ENCODE data around the gene TBC1D10B. TPM values are rescaled to one million over a fixed set of nuclear protein-coding genes. Genes with fewer than 3 reads are reported as not detected.

The TBC1D10B gene
- polyA plus RNA-seq, 3 donors, result 12.2 to 36.0 (median 13.8) TPM

DNA sequence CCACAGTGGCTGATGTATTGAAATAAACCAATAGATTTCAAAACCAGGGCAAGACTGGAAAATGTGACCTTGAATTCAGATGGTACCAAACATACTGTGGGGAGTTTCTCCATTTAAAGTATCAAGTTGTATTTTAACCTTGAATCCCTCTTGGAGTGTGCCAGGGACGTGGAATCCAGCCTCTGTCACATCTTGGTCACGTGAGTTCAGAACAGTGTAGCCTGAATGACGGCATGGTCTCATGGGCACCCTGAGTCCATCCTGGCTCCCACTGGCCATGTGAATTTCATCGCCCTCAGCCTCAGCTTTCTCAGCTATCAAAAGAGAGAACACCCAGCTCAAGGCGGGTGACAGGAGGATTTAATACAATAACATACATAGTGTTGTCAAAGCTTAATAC lies 43.9 kb upstream of the TBC1D10B start:
- intact Hi-C loops (cut with micrococcal nuclease), result no loop called here

GRCh38 chr16:30413112-30413806 lies 43.0 kb upstream of the TBC1D10B start:
- Mint-ChIP-seq H3K27me3 (ENCODE audit: low read depth in 3 of 3) (peaks cover 0 to 2% (median 1%) of the 10 kb centered on the region in 3 donors), H3K4me1 (peaks cover 16% of the 10 kb centered on the region), H3K4me3 (no peak overlapping the region), H3K9me3 (no peaks in the 10 kb centered on the region), H3K27ac (peak overlapping the region in 1 of 7 donors; percentile 38), H3K36me3 (peaks cover 7 to 17% of the 10 kb centered on the region in 2 donors)
- Histone ChIP-seq H3K9ac (ENCODE audit: insufficient read depth, low read length, poor library complexity, severe bottlenecking) (no peak overlapping the region), H3K79me2 (ENCODE audit: insufficient read depth, low read length) (no peaks in the 10 kb centered on the region), H3K36me3 (replicated peaks in 1 of 2; ENCODE audit: control insufficient read depth in 1 of 2, insufficient read depth in 2 of 2, low read length in 2 of 2) (peaks cover 0 to 9% of the 10 kb centered on the region in 2 donors), H4K20me1 (ENCODE audit: insufficient read depth, low read length) (no peaks in the 10 kb centered on the region), H2AFZ (ENCODE audit: insufficient read depth, low read depth, low read length, poor library complexity, severe bottlenecking) (no peak overlapping the region), H3K9me3 (replicated peaks in 1 of 2; ENCODE audit: control insufficient read depth in 1 of 2, insufficient read depth in 1 of 2, low read length in 2 of 2) (no peaks in the 10 kb centered on the region), H3K4me1 (ENCODE audit: control insufficient read depth in 1 of 2, insufficient read depth in 2 of 2, low read length in 2 of 2) (peaks cover 16 to 29% of the 10 kb centered on the region in 2 donors), H3K27ac (ENCODE audit: low read depth in 1 of 2, low read length in 2 of 2) (no peak overlapping the region), H3K4me2 (replicated peaks; ENCODE audit: extremely low read depth, low read length, poor library complexity, severe bottlenecking) (no peak overlapping the region), H3K4me3 (replicated peaks in 1 of 3; ENCODE audit: low read depth in 2 of 3, low read length in 3 of 3) (no peak overlapping the region), H3K27me3 (ENCODE audit: control insufficient read depth in 2 of 2, insufficient read depth in 2 of 2, low read length in 2 of 2) (no peaks in the 10 kb centered on the region)
- no peak for DNase-seq
- 100% methylated on average over 5 of the region's 6 CpGs for WGBS (ENCODE audit: insufficient coverage)
- TF ChIP-seq CTCF (IDR thresholded peaks at IDR 0.05), result no peak
- intact Hi-C loops (cut with micrococcal nuclease), result no loop called here

More for the DNA sequence above, 43.9 kb upstream of the TBC1D10B start:
- no peak overlapping the region for H3K4me3 ChIP-seq (replicated peaks in 1 of 3; ENCODE audit: low read depth in 2 of 3, low read length in 3 of 3)
- H3K79me2 ChIP-seq (ENCODE audit: insufficient read depth, low read length), result no peaks in the 10 kb centered on the region
- no peak overlapping the region for H3K4me3 Mint-ChIP-seq
- H3K9ac ChIP-seq (ENCODE audit: insufficient read depth, low read length, poor library complexity, severe bottlenecking), result no peak overlapping the region
- peaks cover 0 to 2% (median 1%) of the 10 kb centered on the region in 3 donors for H3K27me3 Mint-ChIP-seq (ENCODE audit: low read depth in 3 of 3)
- no peaks in the 10 kb centered on the region for H3K9me3 ChIP-seq (replicated peaks in 1 of 2; ENCODE audit: control insufficient read depth in 1 of 2, insufficient read depth in 1 of 2, low read length in 2 of 2)
- H3K4me1 Mint-ChIP-seq, result peaks cover 23% of the 10 kb centered on the region
- no peak overlapping the region for H3K4me2 ChIP-seq (replicated peaks; ENCODE audit: extremely low read depth, low read length, poor library complexity, severe bottlenecking)
- no peak for TF ChIP-seq CTCF (IDR thresholded peaks at IDR 0.05)
- H3K36me3 Mint-ChIP-seq, result peaks cover 7 to 17% of the 10 kb centered on the region in 2 donors
- H3K27ac ChIP-seq (ENCODE audit: low read depth in 1 of 2, low read length in 2 of 2), result no peak overlapping the region
- DNase-seq, result no peak
- H4K20me1 ChIP-seq (ENCODE audit: insufficient read depth, low read length), result no peaks in the 10 kb centered on the region
- no peaks in the 10 kb centered on the region for H3K27me3 ChIP-seq (ENCODE audit: control insufficient read depth in 2 of 2, insufficient read depth in 2 of 2, low read length in 2 of 2)
- H3K4me1 ChIP-seq (ENCODE audit: control insufficient read depth in 1 of 2, insufficient read depth in 2 of 2, low read length in 2 of 2), result peaks cover 19 to 30% of the 10 kb centered on the region in 2 donors
- H3K9me3 Mint-ChIP-seq, result no peaks in the 10 kb centered on the region
- H3K27ac Mint-ChIP-seq, result no peak overlapping the region
- WGBS (ENCODE audit: insufficient coverage), result 100% methylated on average over 2 of the region's 5 CpGs
- no peak overlapping the region for H2AFZ ChIP-seq (ENCODE audit: insufficient read depth, low read depth, low read length, poor library complexity, severe bottlenecking)
- H3K36me3 ChIP-seq (replicated peaks in 1 of 2; ENCODE audit: control insufficient read depth in 1 of 2, insufficient read depth in 2 of 2, low read length in 2 of 2), result peaks cover 0 to 9% of the 10 kb centered on the region in 2 donors
